Mesothelial cell of epicardium (in vitro differentiated cells): ENCODE data around the gene SOST. TPM values are rescaled to one million over a fixed set of nuclear protein-coding genes. Genes with fewer than 3 reads are reported as not detected.

Experiments
- DNase-seq, 2 experiments: peaks; one replicate each; pipeline ENCODE4 v3.0.0; 2021; ENCODE audit warnings: low spot score in 2 of 2; ENCODE audit not compliant: unreplicated experiment in 2 of 2
- H3K27ac Mint-ChIP-seq: 2 replicates; pipeline ENCODE4 v1.8.0; 2021; ENCODE audit warnings: mixed read lengths
- H3K27me3 Mint-ChIP-seq: 2 replicates; pipeline ENCODE4 v1.8.0; 2021; ENCODE audit warnings: low read depth, mixed read lengths
- H3K36me3 Mint-ChIP-seq: 2 replicates; pipeline ENCODE4 v1.8.0; 2021; ENCODE audit warnings: mixed read lengths
- H3K4me1 Mint-ChIP-seq: 2 replicates; pipeline ENCODE4 v1.8.0; 2021; ENCODE audit warnings: mixed read lengths
- H3K4me3 Mint-ChIP-seq: 2 replicates; pipeline ENCODE4 v1.8.0; 2021; ENCODE audit warnings: mild to moderate bottlenecking, moderate library complexity, mixed read lengths
- H3K9me3 Mint-ChIP-seq: 2 replicates; pipeline ENCODE4 v1.8.0; 2021; ENCODE audit warnings: mixed read lengths
- CTCF ChIP-seq: fragments of 200-600 bp; sonication (generic); IDR thresholded peaks from one replicate; pipeline ENCODE4 v1.5.0; 2021; ENCODE audit warnings: antibody characterized with exemption; ENCODE audit not compliant: unreplicated experiment
- total RNA-seq: library from RNA; stranded (reverse); gene quantifications from 3 replicates; pipeline ENCODE4 v1.2.1, GENCODE V29; 2021

The SOST gene
- total RNA-seq, 1 donor from 2014 or later: 0.27 TPM

DNA sequence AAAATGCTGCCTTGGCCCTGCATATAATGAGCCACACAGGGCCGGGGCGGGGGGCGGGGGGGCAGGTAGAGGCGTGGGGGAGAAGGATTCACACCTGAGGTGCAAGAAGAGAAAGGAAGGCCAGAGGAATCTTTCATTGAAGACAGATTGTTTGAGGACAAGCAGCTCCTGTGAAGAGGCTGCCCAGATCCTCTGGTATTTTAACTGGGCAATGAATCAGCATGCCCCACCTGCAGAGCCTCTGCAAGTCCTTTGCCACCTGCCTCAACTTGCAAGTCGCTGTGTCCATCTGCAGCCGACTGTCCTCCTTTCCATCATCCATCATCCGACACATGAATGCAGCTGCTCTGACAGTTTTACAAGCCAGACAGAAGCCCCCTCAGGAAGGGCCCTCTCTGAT is 1.2 kb upstream of the SOST start:
- H3K9me3 Mint-ChIP-seq: no peaks in the 10 kb centered on the region
- H3K36me3 Mint-ChIP-seq: no peaks in the 10 kb centered on the region
- peaks cover 30% of the 10 kb centered on the region for H3K27me3 Mint-ChIP-seq
- no peak overlapping the region for H3K4me3 Mint-ChIP-seq
- H3K27ac Mint-ChIP-seq: peak overlapping the region; percentile 75
- H3K4me1 Mint-ChIP-seq: peaks cover 25% of the 10 kb centered on the region
- TF ChIP-seq CTCF: no peak
- DNase-seq: no peak

GRCh38 chr17:43758086-43758485 is 505 bp downstream of the SOST start:
- Mint-ChIP-seq H3K27me3 (peaks cover 43% of the 10 kb centered on the region), H3K4me1 (peaks cover 25% of the 10 kb centered on the region), H3K27ac (no peak overlapping the region), H3K9me3 (no peaks in the 10 kb centered on the region), H3K36me3 (no peaks in the 10 kb centered on the region), H3K4me3 (no peak overlapping the region)
- DNase-seq: no peak
- TF ChIP-seq CTCF: no peak

- H3K27me3 Mint-ChIP-seq: peaks cover 49% of the 10 kb centered on the region
Measured at GRCh38 chr17:43757171-43757660, 1.4 kb downstream of the SOST start.

DNA sequence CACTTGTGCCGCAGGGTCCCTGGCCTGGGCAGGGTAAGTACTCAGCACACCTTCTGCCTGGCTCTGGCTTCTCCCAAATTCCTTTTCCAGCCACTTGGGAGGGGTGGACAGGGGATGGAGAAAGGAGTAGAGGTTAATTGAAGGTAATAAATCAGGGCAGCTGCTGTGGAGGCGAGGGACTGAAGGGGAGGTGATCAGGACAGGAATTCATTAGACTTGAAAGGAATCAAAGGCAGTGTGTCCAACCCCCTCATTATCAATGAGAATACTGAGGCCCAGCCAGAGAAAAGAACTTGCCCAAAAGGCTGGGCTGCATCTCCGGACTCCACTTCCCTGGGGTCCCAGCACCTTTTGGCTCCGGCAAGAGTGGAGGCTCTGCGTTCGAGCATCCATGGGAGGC is 2.4 kb downstream of the SOST start:
- Mint-ChIP-seq H3K9me3 (no peaks in the 10 kb centered on the region), H3K4me1 (peaks cover 25% of the 10 kb centered on the region), H3K27ac (no peak overlapping the region), H3K36me3 (no peaks in the 10 kb centered on the region), H3K27me3 (peaks cover 53% of the 10 kb centered on the region), H3K4me3 (no peak overlapping the region)
- TF ChIP-seq CTCF: no peak
- no peak for DNase-seq

More at GRCh38 chr17:43757171-43757660, 1.4 kb downstream of the SOST start:
- DNase-seq: no peak
- Mint-ChIP-seq H3K4me3 (no peak overlapping the region), H3K27ac (no peak overlapping the region), H3K9me3 (no peaks in the 10 kb centered on the region), H3K36me3 (no peaks in the 10 kb centered on the region), H3K4me1 (peaks cover 25% of the 10 kb centered on the region)
- no peak for TF ChIP-seq CTCF

- Mint-ChIP-seq H3K27me3 (peaks cover 55% of the 10 kb centered on the region), H3K36me3 (no peaks in the 10 kb centered on the region), H3K27ac (no peak overlapping the region), H3K4me1 (peaks cover 25% of the 10 kb centered on the region), H3K4me3 (no peak overlapping the region), H3K9me3 (no peaks in the 10 kb centered on the region)
- peak in 1 of 2 experiments; percentile 65 for DNase-seq
- TF ChIP-seq CTCF: no peak
Measured at GRCh38 chr17:43755389-43755875, 3.2 kb downstream of the SOST start.

GRCh38 chr17:43754947-43755346 is 3.6 kb downstream of the SOST start:
- peaks cover 55% of the 10 kb centered on the region for H3K27me3 Mint-ChIP-seq
- no peaks in the 10 kb centered on the region for H3K9me3 Mint-ChIP-seq
- DNase-seq: no peak
- H3K4me1 Mint-ChIP-seq: peaks cover 21% of the 10 kb centered on the region
- TF ChIP-seq CTCF: no peak
- no peak overlapping the region for H3K27ac Mint-ChIP-seq
- H3K36me3 Mint-ChIP-seq: no peaks in the 10 kb centered on the region
- no peak overlapping the region for H3K4me3 Mint-ChIP-seq
